Measurements from ENCODE around the gene CTSO.

- no peak for TF ChIP-seq CTCF (conservative IDR thresholded peaks at IDR 0.05)
- no peak for TF ChIP-seq ZFX (IDR thresholded peaks at IDR 0.05)
These were observed 1.3 kb upstream of the CTSO start for GRCh38 chr4:155954939-155955338.
